Adrenal gland (tissue), 12 donors: ENCODE data around the gene CEP85L. TPM values are rescaled to one million over a fixed set of nuclear protein-coding genes. Genes with fewer than 3 reads are reported as not detected.
A peak's percentile ranks its signal among the peaks of the same experiment; 100 is the strongest.

Experiments used
- DNase-seq, 7 donors: peaks; one replicate each; pipeline ENCODE4 v3.0.0-alpha.2; 2019 to 2020
- H3K27ac ChIP-seq, 5 donors: fragments of 200-600 bp; sonication (generic) in 4 of 5; 1 replicate in 3 of 5; 2 replicates in 2 of 5; pipeline versions ENCODE4 v1.5.1 to v1.8.0; 2016 to 2020; ENCODE audit warnings: mild to moderate bottlenecking in 1 of 5
- H3K27me3 ChIP-seq: fragments of 200-600 bp; 2 replicates; pipeline ENCODE4 v1.8.0; 2021
- H3K36me3 ChIP-seq, 2 donors: fragments of 200-600 bp; replicated peaks in 1 of 2; 1 replicate in 1 of 2; 2 replicates in 1 of 2; pipeline versions ENCODE4 v1.5.1 to v1.8.0; 2018 to 2022
- H3K4me1 ChIP-seq, 2 donors: fragments of 200-600 bp; replicated peaks in 1 of 2; 1 replicate in 1 of 2; 2 replicates in 1 of 2; pipeline versions ENCODE4 v1.5.1 to v1.8.0; 2018 to 2021
- H3K4me3 ChIP-seq, 4 donors: fragments of 200-600 bp; sonication (generic) in 3 of 4; one replicate each; pipeline ENCODE4 v1.5.1; 2016 to 2018
- H3K9me3 ChIP-seq, 3 donors: fragments of 200-600 bp; sonication (generic) in 1 of 3; replicated peaks in 1 of 3; 1 replicate in 2 of 3; 2 replicates in 1 of 3; pipeline versions ENCODE4 v1.5.1 to v1.8.0; 2016 to 2021
- POLR2A ChIP-seq, 2 donors: fragments of 450-650 bp; IDR thresholded peaks; one replicate each; pipeline ENCODE4 v1.6.1; 2017; ENCODE audit warnings: antibody characterized with exemption in 2 of 2, mild to moderate bottlenecking in 2 of 2, moderate library complexity in 1 of 2
- WGBS, 4 donors: extraction: QIAGEN DNeasy Blood & Tissue Kit in 2 of 4; methylation state at CpG; one replicate each; pipeline versions ENCODE4 v1.1.5 to v1.1.7; 2013 to 2017; 5-methylcytosine and 5-hydroxymethylcytosine counted together
- intact Hi-C, 2 donors: fragments of 100-400 bp; cut with DNase I; formaldehyde crosslinking; loops; one replicate each; pipeline versions ENCODE4 v1.14.1 to v1.15.0; 2022 to 2023
- polyA plus RNA-seq, 3 donors: library from polyadenylated mRNA; stranded (reverse); fragments of 200-250 nt in 2 of 3; fragments of 350-450 nt in 1 of 3; fragmentation: Illumina TruSeq in 1 of 3; extraction: RNeasy Lipid Tissue Mini Kit (QIAGEN cat#74804) in 1 of 3; gene quantifications; one replicate each; pipeline ENCODE4 v1.2.3, GENCODE V29; 2013 to 2014
- total RNA-seq, 9 donors: library from RNA; depleted of rRNA in 4 of 9; stranded (reverse); fragments of >200 nt in 4 of 9; fragments of 120-200 nt in 1 of 9; fragmentation: NEBNext Ultra II Directional in 1 of 9; extraction: Animal tissue kit (Norgen Biotek cat#: 25700) in 1 of 9; gene quantifications; one replicate each; pipeline versions ENCODE4 v1.1.0 to v1.2.4, GENCODE V29; 2013 to 2023
- TF ChIP-seq, protein P1 (sequence below), 6 experiments: fragments of 450-650 bp in 4 of 6; fragments of 200-600 bp in 2 of 6; sonication (generic) in 1 of 6; IDR thresholded peaks; 1 replicate in 5 of 6; 2 replicates in 1 of 6; pipeline versions ENCODE4 v1.5.1 to v1.8.0; 2016 to 2021; ENCODE audit warnings: antibody characterized with exemption in 6 of 6, mild to moderate bottlenecking in 2 of 6, moderate library complexity in 1 of 6
- donor health status: healthy with polysubstance abuse.
- donor health status: Bipolar disorder and iron deficiency.
- donor health status: DM: yes; HTN: yes; CAD: no.
- donor health status: DM: no; HTN: no; CAD: no.
- donor health status: DM: no; HTN: no; CAD: no.
- donor health status: DM: yes; HTN: yes; CAD: no.

The CEP85L gene
- total and polyA plus RNA-seq, 12 donors: 2.3 to 74.3 (median 23.3) TPM

- H3K27ac ChIP-seq: no peak overlapping the region
- TF ChIP-seq, protein P1, sequence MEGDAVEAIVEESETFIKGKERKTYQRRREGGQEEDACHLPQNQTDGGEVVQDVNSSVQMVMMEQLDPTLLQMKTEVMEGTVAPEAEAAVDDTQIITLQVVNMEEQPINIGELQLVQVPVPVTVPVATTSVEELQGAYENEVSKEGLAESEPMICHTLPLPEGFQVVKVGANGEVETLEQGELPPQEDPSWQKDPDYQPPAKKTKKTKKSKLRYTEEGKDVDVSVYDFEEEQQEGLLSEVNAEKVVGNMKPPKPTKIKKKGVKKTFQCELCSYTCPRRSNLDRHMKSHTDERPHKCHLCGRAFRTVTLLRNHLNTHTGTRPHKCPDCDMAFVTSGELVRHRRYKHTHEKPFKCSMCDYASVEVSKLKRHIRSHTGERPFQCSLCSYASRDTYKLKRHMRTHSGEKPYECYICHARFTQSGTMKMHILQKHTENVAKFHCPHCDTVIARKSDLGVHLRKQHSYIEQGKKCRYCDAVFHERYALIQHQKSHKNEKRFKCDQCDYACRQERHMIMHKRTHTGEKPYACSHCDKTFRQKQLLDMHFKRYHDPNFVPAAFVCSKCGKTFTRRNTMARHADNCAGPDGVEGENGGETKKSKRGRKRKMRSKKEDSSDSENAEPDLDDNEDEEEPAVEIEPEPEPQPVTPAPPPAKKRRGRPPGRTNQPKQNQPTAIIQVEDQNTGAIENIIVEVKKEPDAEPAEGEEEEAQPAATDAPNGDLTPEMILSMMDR (IDR thresholded peaks at IDR 0.05): no peak
- no peak for TF ChIP-seq POLR2A (IDR thresholded peaks at IDR 0.05)
- WGBS, 4 donors: 87 to 96% (median 90%) methylated on average over 3 of the region's 3 CpGs
- no peak overlapping the region for H3K4me3 ChIP-seq
- no peaks in the 10 kb centered on the region for H3K27me3 ChIP-seq
- intact Hi-C loops: loop anchor here in 1 of 2 donors (10.0 kb wide), 1 partner anchor 113 kb away; no protein-coding TSS in a partner anchor
- no peaks in the 10 kb centered on the region for H3K36me3 ChIP-seq
- peaks cover 3 to 6% of the 10 kb centered on the region in 2 donors for H3K4me1 ChIP-seq
- H3K9me3 ChIP-seq: no peaks in the 10 kb centered on the region
- DNase-seq: no peak
Measured at GRCh38 chr6:118661831-118662230, 10.4 kb upstream of the CEP85L start.

- peaks cover 3 to 11% of the 10 kb centered on the region in 2 donors for H3K4me1 ChIP-seq
- no peak overlapping the region for H3K4me3 ChIP-seq
- H3K36me3 ChIP-seq: no peaks in the 10 kb centered on the region
- H3K9me3 ChIP-seq: no peaks in the 10 kb centered on the region
- DNase-seq: peak in 4 of 7 donors; percentile 23 to 40 (median 34)
- intact Hi-C loops: loop anchor here in 1 of 2 donors (10.0 kb wide), 1 partner anchor 115 kb away; no protein-coding TSS in a partner anchor
- no peaks in the 10 kb centered on the region for H3K27me3 ChIP-seq
- no peak for TF ChIP-seq POLR2A (IDR thresholded peaks at IDR 0.05)
- TF ChIP-seq, protein P1 (IDR thresholded peaks at IDR 0.05): no peak
- H3K27ac ChIP-seq: peak overlapping the region in 2 of 5 donors; percentile 16 to 74
Measured at GRCh38 chr6:118660218-118660569, 8.8 kb upstream of the CEP85L start.

GRCh38 chr6:118659513-118660217 lies 8.3 kb upstream of the CEP85L start:
- TF ChIP-seq POLR2A (IDR thresholded peaks at IDR 0.05): no peak
- TF ChIP-seq, protein P1 (IDR thresholded peaks at IDR 0.05): no peak
- H3K4me3 ChIP-seq: no peak overlapping the region
- H3K9me3 ChIP-seq: no peaks in the 10 kb centered on the region
- H3K4me1 ChIP-seq: peaks cover 3 to 11% of the 10 kb centered on the region in 2 donors
- no peaks in the 10 kb centered on the region for H3K36me3 ChIP-seq
- 38 to 51% (median 47%) methylated on average over 9 of the region's 9 CpGs for WGBS, 4 donors
- intact Hi-C loops: loop anchor here in 1 of 2 donors (10.0 kb wide), 2 partner anchors 45 to 115 kb away; no protein-coding TSS in a partner anchor
- H3K27ac ChIP-seq: peak overlapping the region in 2 of 5 donors; percentile 16 to 74
- DNase-seq: peak; percentile 46 to 73 (median 62)
- no peaks in the 10 kb centered on the region for H3K27me3 ChIP-seq

- 92 to 96% (median 94%) methylated on average over 3 of the region's 3 CpGs for WGBS, 4 donors
- no peak for DNase-seq
- H3K27ac ChIP-seq: no peak overlapping the region
- peaks cover 5 to 13% of the 10 kb centered on the region in 2 donors for H3K4me1 ChIP-seq
- no peaks in the 10 kb centered on the region for H3K27me3 ChIP-seq
- H3K36me3 ChIP-seq: no peaks in the 10 kb centered on the region
- intact Hi-C loops: loop anchor here in 1 of 2 donors (10.0 kb wide), 1 partner anchor 48 kb away; no protein-coding TSS in a partner anchor
- no peaks in the 10 kb centered on the region for H3K9me3 ChIP-seq
- H3K4me3 ChIP-seq: no peak overlapping the region
- TF ChIP-seq, protein P1 (IDR thresholded peaks at IDR 0.05): no peak
- TF ChIP-seq POLR2A (IDR thresholded peaks at IDR 0.05): no peak
Measured at GRCh38 chr6:118656847-118657451, 5.6 kb upstream of the CEP85L start.
